K562 (cell line): Measurements from ENCODE around the gene AFF1. TPM values are rescaled to one million over a fixed set of nuclear protein-coding genes. Genes with fewer than 3 reads are reported as not detected.

Experiments
- CREM ChIP-seq: IDR thresholded peaks from 2 replicates; pipeline ENCODE4 v1.6.1; 2014; ENCODE audit warnings: antibody characterized with exemption, low read depth
- EHMT2 ChIP-seq: fragments of 450-650 bp; IDR thresholded peaks from 2 replicates; pipeline ENCODE4 v1.6.1; 2018; ENCODE audit warnings: antibody characterized with exemption
- MCM7 ChIP-seq, 2 experiments: fragments of 450-650 bp; IDR thresholded peaks; 2 replicates each; pipeline ENCODE4 v1.6.1; 2016 to 2018
- PRMT5 ChIP-seq: sonication (generic); formaldehyde crosslinking; IDR thresholded peaks from 2 replicates; pipeline ENCODE4 v1.5.0; 2020; ENCODE audit warnings: missing genetic modification reagents
- RUNX1 ChIP-seq: sonication (generic); IDR thresholded peaks from 2 replicates; pipeline ENCODE4 v1.6.1; 2016; ENCODE audit warnings: antibody characterized with exemption, low read depth
- SLC30A9 ChIP-seq: fragments of 250-450 bp; sonication (Bioruptor Pico); IDR thresholded peaks from 2 replicates; pipeline ENCODE4 v1.8.0; 2022; ENCODE audit warnings: mild to moderate bottlenecking, moderate library complexity
- ZFP1 ChIP-seq: fragments of 450-650 bp; formaldehyde crosslinking; IDR thresholded peaks from 2 replicates; pipeline ENCODE4 v1.4.0; 2020; ENCODE audit warnings: mild to moderate bottlenecking, mixed read lengths
- ZFP30 ChIP-seq: fragments of 250-450 bp; sonication (Bioruptor Pico); IDR thresholded peaks from 2 replicates; pipeline ENCODE4 v1.8.0; 2022; ENCODE audit warnings: moderate library complexity, mild to moderate bottlenecking, inconsistent platforms, borderline replicate concordance
- ZNF41 ChIP-seq: fragments of 250-450 bp; sonication (Bioruptor Pico); conservative IDR thresholded peaks from 2 replicates; pipeline ENCODE4 v1.4.0; 2020; ENCODE audit warnings: mild to moderate bottlenecking
- ZNF444 ChIP-seq: fragments of 250-450 bp; sonication (Bioruptor Pico); IDR thresholded peaks from 2 replicates; pipeline ENCODE4 v1.4.0; 2020; ENCODE audit warnings: mild to moderate bottlenecking, moderate library complexity
- ZNF589 ChIP-seq: fragments of 200-800 bp; sonication (Bioruptor generic); IDR thresholded peaks from 2 replicates; pipeline ENCODE4 v1.6.1; 2016; ENCODE audit warnings: low read depth, missing genetic modification characterization, missing compliant biosample characterization
- polyA plus RNA-seq, 8 experiments: library from polyadenylated mRNA; depleted of rRNA in 4 of 8; stranded (reverse) in 5 of 8; unstranded in 3 of 8; fragments of >200 nt; fragmentation: Nextera tagmentation in 2 of 8; fragmentation: Illumina TruSeq in 1 of 8; extraction: Ambion mirVana in 2 of 8; extraction: Trizol in 1 of 8; gene quantifications; 2 replicates each; pipeline versions ENCODE4 v1.2.1 to v1.2.3, GENCODE V29; 2011 to 2014; ENCODE audit warnings: inconsistent platforms in 1 of 8, missing spikeins in 1 of 8
- total RNA-seq, 7 experiments: library from RNA; depleted of rRNA in 6 of 7; stranded (reverse); fragments of >200 nt in 6 of 7; fragmentation: Illumina TruSeq in 2 of 7; extraction: Trizol in 2 of 7; gene quantifications; 2 replicates each; pipeline versions ENCODE4 v1.2.1 to v1.2.3, GENCODE V29; 2011 to 2021; ENCODE audit warnings: low replicate concordance in 1 of 7
- TF ChIP-seq, protein P1 (sequence below): sonication (generic); formaldehyde crosslinking; IDR thresholded peaks from 2 replicates; pipeline ENCODE4 v1.8.0; 2023; ENCODE audit warnings: mild to moderate bottlenecking, missing genetic modification reagents
- TF ChIP-seq, protein P2 (sequence below): fragments of 200-800 bp; sonication (Bioruptor generic); IDR thresholded peaks from 2 replicates; pipeline ENCODE4 v1.6.1; 2017; ENCODE audit warnings: missing genetic modification characterization, missing compliant biosample characterization
- TF ChIP-seq, protein P3 (sequence below), 2 experiments: fragments of 450-650 bp in 1 of 2; sonication (generic) in 1 of 2; formaldehyde crosslinking in 1 of 2; IDR thresholded peaks; 2 replicates each; pipeline versions ENCODE4 v1.7.1 to v1.9.0; 2016 to 2022; ENCODE audit warnings: inconsistent platforms in 1 of 2, mild to moderate bottlenecking in 1 of 2, missing genetic modification reagents in 1 of 2

Gene AFF1
- total and polyA plus RNA-seq, 9 of the 15 experiments (the other 6 are each of a cell fraction or from before 2014, with no cell fraction given), result 4.1 to 47.5 (median 17.2) TPM

DNA sequence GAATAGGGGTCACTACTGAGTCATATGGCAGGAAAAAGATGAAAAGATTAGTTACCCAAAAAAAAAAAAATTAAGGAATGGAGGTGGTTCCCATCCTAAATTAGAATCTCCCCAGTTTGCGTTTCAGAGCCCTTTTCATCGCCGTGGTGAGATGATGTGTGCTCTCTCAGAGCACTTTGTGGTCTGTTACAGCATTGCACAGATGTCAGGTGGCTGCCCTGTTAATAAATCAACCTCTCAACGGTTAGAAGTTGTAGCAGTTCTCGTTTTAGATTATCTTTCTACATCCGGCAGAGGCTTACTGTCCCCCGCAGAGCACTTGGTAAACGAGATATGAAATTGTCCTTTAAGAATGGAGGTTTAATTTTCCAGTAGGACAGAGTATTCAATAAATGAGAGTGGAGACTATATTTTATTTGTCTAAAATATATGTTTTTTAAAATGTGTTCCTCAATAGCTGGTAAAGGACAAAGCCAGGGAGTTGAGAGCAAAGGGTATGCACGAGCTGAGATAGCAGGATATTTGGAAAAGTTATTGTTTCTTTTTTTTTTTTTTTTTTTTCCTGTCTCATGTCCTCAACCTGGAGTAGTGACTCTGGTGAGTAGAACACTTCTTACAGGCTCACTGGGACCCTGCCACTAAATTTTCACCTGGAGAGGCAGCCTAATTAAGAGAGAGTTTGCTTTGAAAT is 26.9 kb downstream of the AFF1 start (continued):
- TF ChIP-seq, protein P1, sequence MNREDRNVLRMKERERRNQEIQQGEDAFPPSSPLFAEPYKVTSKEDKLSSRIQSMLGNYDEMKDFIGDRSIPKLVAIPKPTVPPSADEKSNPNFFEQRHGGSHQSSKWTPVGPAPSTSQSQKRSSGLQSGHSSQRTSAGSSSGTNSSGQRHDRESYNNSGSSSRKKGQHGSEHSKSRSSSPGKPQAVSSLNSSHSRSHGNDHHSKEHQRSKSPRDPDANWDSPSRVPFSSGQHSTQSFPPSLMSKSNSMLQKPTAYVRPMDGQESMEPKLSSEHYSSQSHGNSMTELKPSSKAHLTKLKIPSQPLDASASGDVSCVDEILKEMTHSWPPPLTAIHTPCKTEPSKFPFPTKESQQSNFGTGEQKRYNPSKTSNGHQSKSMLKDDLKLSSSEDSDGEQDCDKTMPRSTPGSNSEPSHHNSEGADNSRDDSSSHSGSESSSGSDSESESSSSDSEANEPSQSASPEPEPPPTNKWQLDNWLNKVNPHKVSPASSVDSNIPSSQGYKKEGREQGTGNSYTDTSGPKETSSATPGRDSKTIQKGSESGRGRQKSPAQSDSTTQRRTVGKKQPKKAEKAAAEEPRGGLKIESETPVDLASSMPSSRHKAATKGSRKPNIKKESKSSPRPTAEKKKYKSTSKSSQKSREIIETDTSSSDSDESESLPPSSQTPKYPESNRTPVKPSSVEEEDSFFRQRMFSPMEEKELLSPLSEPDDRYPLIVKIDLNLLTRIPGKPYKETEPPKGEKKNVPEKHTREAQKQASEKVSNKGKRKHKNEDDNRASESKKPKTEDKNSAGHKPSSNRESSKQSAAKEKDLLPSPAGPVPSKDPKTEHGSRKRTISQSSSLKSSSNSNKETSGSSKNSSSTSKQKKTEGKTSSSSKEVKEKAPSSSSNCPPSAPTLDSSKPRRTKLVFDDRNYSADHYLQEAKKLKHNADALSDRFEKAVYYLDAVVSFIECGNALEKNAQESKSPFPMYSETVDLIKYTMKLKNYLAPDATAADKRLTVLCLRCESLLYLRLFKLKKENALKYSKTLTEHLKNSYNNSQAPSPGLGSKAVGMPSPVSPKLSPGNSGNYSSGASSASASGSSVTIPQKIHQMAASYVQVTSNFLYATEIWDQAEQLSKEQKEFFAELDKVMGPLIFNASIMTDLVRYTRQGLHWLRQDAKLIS (CRISPR knock-in tag), result peak; percentile 81
- TF ChIP-seq SLC30A9 (no peak), ZNF444 (CRISPR knock-in tag) (no peak), CREM (peak; percentile 82), EHMT2 (no peak), ZFP30 (no peak), MCM7 (IDR thresholded peaks at IDR 0.05) (no peak), ZNF589 (CRISPR knock-in tag) (peak; percentile 96), PRMT5 (no peak), ZFP1 (no peak), RUNX1 (peak; percentile 87), ZNF41 (CRISPR knock-in tag) (no peak)
- TF ChIP-seq, protein P2, sequence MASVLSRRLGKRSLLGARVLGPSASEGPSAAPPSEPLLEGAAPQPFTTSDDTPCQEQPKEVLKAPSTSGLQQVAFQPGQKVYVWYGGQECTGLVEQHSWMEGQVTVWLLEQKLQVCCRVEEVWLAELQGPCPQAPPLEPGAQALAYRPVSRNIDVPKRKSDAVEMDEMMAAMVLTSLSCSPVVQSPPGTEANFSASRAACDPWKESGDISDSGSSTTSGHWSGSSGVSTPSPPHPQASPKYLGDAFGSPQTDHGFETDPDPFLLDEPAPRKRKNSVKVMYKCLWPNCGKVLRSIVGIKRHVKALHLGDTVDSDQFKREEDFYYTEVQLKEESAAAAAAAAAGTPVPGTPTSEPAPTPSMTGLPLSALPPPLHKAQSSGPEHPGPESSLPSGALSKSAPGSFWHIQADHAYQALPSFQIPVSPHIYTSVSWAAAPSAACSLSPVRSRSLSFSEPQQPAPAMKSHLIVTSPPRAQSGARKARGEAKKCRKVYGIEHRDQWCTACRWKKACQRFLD (CRISPR knock-in tag), result peak; percentile 96
- TF ChIP-seq, protein P3, sequence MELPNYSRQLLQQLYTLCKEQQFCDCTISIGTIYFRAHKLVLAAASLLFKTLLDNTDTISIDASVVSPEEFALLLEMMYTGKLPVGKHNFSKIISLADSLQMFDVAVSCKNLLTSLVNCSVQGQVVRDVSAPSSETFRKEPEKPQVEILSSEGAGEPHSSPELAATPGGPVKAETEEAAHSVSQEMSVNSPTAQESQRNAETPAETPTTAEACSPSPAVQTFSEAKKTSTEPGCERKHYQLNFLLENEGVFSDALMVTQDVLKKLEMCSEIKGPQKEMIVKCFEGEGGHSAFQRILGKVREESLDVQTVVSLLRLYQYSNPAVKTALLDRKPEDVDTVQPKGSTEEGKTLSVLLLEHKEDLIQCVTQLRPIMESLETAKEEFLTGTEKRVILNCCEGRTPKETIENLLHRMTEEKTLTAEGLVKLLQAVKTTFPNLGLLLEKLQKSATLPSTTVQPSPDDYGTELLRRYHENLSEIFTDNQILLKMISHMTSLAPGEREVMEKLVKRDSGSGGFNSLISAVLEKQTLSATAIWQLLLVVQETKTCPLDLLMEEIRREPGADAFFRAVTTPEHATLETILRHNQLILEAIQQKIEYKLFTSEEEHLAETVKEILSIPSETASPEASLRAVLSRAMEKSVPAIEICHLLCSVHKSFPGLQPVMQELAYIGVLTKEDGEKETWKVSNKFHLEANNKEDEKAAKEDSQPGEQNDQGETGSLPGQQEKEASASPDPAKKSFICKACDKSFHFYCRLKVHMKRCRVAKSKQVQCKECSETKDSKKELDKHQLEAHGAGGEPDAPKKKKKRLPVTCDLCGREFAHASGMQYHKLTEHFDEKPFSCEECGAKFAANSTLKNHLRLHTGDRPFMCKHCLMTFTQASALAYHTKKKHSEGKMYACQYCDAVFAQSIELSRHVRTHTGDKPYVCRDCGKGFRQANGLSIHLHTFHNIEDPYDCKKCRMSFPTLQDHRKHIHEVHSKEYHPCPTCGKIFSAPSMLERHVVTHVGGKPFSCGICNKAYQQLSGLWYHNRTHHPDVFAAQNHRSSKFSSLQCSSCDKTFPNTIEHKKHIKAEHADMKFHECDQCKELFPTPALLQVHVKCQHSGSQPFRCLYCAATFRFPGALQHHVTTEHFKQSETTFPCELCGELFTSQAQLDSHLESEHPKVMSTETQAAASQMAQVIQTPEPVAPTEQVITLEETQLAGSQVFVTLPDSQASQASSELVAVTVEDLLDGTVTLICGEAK (IDR thresholded peaks at IDR 0.05), result peak; percentile 51; the same call in 1 of the 2 replicates
- TF ChIP-seq, protein P3 (CRISPR knock-in tag; IDR thresholded peaks at IDR 0.05), result no peak
